Activated CD4-positive, alpha-beta T cell treated with anti-CD3 and anti-CD28 coated beads, Interleukin-2, amount 50 U/mL, for 24 hours (primary cell): ENCODE data around the gene ANGPTL7.
"Not testable (repeated sequence)": the region's sequence is repeated elsewhere in the genome, so short reads cannot be mapped to it uniquely, and the experiment has no call there.

Source experiments
- DNase-seq, 2 donors: peaks; one replicate each; pipeline ENCODE4 v3.0.0-alpha.2; 2020; ENCODE audit warnings: low read depth in 1 of 2, low spot score in 1 of 2

ANGPTL7 gene, protein sequence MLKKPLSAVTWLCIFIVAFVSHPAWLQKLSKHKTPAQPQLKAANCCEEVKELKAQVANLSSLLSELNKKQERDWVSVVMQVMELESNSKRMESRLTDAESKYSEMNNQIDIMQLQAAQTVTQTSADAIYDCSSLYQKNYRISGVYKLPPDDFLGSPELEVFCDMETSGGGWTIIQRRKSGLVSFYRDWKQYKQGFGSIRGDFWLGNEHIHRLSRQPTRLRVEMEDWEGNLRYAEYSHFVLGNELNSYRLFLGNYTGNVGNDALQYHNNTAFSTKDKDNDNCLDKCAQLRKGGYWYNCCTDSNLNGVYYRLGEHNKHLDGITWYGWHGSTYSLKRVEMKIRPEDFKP

DNA sequence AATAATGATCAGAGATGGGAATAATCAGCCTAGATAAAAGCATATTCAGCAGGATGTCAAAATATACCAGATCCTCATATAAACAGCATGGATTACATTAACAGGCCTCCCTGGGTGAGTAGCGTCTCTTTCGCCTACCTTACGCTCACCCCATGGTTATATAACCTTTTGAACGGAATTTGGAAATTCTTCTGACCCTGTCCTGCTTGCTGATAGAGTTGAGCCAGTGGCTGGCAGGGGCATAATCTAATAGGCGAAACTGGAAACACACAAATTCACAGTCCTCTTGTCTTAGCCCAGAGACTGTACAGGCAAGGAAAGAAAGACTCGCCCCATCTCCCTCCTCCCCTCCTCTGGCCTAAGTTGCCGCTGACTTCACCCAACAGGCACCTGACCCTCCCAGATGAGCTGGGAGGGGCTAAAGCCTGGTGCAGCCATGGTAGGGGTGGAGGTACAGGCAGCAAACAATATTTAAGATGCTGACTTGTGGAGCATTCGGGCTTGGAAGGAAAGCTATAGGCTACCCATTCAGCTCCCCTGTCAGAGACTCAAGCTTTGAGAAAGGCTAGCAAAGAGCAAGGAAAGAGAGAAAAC lies at the start of gene ANGPTL7:
ANGPTL7 (plus strand) TSS at position 498 of the 594 bp plus-strand sequence. CDS start 225 bp downstream, outside the sequence.
- DNase-seq, result no peak

DNA sequence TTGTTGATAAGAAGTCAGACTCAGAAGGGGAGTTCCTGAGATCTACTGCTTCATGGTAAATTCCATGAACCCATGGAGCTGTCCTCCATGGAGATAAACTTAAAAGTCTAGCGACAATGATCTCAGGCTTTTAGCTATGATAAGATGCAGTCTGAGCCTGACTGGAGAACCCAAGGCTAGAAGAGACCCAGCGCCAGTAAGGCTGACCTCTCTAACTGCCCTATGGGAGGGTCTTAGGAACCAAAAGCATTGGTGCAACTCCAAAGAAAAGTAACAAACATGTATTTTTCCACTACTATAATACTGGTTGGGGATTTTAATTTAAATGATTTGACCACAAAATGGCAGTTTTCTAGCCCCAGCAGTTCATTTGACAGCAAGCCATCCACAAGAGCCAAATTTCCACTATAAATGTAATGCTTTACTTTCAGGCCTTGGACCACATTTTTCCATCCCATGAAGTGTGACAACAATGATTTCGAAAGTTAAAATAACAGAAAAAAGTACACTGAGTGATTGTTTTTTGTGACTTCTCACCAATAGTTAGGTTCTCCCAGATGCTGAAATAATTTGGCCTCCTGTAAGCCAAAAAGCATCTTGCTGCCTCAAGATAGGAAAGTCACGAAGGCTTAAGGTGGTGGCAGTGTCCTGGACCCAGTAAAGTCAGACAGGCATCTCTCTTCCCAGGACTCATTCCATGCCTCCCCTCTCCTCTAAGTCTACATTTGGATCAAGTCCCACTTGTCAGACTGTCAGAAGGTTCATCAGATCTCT lies 46.4 kb upstream of the ANGPTL7 start:
- no peak for DNase-seq

DNA sequence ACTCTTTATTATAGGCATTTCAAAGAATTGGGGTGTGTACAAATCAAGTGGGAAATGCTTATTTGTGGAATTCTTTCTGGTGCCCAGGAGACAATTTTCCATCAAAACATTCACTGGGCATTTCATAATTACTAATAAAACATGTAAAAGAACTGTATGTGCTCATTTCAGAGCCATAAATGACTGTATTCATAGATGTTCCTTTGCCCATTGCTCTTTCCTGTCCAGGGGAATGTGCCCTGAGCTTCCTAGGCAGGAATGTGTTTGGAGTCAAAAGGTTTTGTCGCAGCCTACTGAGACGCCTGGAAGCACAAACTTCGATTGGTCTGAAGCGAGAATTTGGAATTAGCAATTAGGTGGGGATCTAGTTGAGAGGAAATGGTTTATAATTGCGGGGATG lies 45.8 kb upstream of the ANGPTL7 start:
- no peak for DNase-seq

DNA sequence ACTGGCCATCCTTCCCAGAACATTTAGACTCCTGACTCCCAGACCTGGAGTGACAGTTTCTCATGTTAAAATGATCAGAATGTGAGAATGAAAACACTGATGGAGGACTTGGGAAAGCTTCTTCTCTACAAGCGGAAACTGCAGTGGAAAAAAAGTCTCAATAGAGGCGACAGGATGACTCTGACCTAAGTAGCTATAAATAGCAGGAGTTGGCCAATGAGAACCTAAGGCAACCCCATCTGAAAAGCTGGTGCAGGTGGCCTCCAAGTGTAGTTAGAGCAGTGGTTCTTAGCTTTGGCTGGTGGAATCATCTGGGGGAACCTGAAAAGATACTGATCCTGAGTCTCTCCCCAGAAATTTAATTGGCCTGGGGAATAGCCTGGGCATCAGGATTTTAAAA lies 45.2 kb upstream of the ANGPTL7 start:
- DNase-seq, result no peak

DNA sequence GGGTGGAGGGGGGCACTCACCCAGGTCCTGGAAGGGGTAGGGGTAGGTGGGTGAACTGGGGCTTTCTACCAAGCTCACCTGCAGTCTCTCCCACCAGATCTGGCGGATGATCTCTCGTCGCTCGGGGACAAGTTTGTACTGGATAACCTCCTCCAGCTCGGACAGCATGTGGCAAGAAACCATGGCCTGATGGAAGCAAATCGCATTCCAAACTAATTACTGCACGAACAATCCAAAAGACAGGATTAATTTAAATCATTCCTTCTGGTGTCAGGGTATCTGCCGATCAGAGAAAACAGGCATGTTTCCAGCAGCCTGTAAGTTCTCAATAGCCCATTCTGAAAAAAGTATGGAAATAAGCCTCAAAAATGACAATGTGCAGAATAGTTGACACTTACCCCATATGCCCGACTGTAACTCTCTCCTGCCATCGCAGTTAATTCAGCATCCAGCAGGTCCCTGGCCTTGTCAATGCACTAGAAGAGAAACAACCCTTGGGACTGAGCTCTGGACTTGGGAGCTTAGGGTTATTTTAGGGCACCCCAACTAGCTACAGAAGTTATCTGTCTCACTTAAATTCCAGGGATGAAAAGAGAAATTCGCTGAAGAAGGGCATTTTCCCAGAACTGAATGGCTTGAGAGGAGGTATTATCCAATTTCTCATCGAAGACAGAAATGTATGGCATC lies 44.4 kb upstream of the ANGPTL7 start:
- DNase-seq, result no peak

DNA sequence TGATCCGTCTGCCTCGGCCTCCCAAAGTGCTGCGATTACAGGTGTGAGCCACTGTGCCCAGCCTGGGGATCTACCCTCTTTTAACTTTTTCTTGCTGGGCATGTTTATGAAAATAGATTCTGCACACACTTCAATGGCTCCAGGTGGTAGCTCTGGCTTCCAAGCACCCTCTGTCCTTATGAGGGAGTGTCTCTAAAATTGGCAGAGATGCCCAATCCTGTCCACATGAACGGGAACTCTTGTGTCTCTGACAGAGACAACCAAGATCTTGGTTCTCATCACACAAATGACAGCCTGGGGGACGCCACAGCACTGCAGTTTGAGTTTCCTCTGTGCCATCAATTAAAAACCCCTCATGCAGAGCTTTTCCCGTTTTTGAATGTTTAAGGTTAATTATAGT lies 43.4 kb upstream of the ANGPTL7 start:
- DNase-seq, result no peak

DNA sequence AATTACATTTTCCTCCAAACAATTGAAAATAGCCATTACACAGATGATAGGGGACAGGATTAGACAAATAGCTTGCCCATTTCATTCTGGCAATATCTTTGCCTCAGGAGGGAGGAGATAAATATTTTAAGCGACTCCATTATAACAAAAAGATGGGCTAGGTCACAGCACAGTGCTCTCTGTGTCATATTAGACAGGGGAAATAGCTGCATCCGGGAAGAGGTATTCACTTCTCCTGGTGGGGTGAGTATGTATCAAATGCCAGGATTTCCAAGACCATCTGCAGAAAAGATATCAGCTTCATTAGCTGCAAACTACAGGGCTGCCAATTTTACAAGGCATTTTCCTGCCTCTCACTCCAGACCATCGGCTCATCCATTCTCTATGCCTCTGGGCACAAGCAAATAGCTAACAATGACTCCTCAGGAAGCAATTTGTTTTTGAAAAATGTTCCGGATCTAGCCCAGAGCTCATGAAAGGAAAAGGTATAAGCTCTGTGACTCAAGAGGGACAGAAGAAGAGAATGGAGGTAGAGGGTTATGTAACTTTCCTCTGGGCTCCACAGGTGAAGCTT lies 41.9 kb upstream of the ANGPTL7 start:
- no peak for DNase-seq

DNA sequence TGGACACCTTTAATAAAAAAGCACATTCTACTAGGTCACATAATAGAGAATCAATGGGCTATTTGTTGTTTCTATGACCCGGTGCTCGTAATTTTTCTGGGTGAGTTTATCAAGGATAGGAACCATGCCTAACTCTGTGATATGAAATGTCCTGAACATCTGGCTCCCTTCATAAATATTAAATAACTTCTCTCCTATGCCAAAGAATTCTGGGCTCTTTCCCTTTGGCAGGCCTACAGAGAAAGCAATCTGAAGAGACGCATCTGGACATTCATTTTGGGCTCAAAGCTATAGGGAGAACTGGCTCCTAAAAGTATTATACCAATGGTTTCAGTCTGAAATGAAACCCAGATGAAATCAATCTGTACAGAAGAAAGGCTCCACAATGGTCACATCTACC lies 38.8 kb upstream of the ANGPTL7 start:
- no peak for DNase-seq

DNA sequence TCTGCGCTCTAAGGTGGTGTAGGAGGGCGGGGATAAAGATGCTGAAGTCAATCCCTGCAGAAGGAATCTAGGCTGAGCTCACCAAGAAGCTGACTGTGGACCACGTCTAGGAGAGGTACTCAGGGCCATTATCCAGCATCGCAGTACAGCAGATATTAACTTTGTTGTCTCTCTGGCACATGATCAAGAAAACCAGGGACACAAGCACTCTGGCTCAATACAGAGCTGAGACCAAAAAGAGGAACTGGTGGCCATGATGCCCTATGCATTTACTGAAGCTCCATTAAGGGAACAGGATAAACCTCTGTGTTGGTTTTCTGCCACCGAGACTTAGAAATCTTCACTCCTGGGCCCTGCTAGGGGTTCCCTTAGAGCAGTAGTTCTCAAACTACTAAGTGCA lies 38.0 kb upstream of the ANGPTL7 start:
- DNase-seq, result no peak

DNA sequence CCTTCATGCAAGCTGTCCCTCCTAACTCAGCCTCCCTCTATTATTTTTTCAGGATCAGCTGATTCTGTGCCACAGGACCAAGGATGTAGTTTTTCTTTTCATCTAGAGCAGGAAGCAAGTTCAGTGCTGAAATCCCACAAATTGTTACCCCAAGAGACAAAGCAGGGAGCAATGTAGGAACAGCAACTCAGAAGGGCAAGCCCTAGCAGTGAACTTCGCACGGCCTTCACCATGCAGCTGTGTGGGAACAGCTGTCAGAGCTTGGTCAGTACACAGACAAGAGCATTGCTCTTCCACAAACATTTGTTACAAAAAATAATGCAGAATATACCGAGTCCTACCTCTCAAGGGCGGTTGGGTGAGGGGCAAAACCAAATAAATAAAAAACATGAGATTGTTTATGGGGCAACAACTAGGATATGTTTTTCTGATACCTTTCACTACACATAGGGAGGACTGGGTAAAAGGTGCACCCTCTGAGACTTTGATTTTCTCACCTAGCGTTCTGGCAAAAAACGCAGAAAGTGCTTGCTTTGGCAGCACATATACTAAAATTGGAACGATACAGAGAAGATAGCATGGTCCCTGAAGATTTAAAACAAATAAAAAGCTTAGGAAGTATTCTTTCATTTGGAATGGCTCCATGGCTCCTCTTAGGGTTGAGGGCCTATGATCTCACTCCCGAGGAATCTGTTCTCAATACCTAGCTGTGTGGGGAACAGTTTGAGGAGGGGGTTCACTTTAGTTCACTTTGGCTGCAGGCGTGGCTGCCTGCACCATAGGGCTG lies 37.1 kb upstream of the ANGPTL7 start:
- no peak for DNase-seq

DNA sequence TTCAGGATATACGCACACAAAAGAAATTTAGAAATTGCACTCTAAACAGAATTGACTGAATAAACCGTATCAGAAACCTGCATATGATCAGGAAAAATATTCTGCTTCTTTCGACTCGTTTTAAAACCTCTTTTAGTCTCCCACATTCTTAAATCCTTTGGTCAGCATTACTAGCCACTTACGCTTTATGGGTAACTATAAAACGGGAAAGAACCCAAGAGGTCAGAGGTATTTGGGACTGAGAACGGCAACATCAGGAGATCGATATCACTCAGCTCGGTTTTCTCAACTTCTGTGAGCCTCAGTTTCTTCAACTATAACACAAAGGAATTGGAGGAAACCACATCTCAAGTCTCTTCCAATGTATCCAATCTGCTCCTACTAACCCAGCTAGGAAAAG lies 36.4 kb upstream of the ANGPTL7 start:
- DNase-seq, result no peak

DNA sequence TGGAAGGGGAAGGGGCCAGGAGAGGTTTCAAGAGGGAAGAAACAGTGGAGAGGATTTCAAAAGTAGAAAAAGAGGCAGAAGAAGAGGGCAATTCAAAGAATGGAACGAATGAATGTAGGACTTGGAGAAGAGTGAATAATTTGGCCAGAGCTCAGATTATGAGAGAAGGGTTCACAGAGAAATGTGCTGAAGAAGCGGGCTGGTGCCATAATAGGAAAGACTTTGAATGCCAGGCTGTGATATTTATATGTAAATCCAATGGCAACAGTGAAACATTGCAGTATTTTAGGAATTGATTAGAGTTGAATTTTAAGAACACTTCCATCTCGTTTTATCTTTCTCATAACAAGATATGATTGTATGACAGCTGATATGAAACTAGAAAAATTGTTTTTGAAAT lies 36.0 kb upstream of the ANGPTL7 start:
- no peak for DNase-seq

DNA sequence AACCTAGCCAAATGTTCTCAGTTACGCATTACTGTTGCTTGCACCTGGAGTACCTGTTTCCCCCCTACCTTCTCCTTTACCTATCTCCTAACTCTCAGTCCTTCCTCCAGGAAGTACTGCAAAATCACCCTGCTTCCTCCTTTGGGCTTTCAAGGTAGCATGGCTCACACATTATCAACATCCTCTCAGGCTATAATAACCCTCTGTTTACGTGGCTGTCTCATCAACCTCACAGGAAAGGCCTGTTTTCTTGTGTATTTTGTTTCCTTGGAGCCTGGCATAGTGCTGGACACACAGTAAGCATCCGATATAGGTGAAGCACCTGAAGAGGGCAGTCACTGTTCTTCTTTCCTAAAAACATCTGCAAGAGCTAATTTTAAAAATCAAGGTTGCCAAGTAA lies 32.7 kb upstream of the ANGPTL7 start:
- DNase-seq, result no peak

DNA sequence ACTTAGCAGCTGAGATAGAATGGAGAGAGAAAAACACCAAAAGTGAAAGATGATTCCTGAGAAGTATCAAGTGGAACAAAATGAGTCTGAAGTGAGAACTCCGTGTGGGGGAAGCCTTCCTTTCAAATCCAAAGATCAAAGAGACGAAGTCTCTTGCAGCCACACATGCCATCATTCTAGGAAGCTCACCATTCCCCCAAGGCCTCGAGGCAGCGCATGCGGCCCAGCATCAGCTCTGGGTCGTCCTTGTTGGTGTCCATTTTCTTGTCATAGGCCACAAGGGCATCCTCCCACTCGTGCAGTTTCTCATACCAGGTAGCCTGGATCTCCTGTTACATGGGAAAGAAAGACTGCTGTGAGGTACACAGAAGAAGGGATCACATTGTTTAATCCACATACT lies 32.2 kb upstream of the ANGPTL7 start:
- no peak for DNase-seq

DNA sequence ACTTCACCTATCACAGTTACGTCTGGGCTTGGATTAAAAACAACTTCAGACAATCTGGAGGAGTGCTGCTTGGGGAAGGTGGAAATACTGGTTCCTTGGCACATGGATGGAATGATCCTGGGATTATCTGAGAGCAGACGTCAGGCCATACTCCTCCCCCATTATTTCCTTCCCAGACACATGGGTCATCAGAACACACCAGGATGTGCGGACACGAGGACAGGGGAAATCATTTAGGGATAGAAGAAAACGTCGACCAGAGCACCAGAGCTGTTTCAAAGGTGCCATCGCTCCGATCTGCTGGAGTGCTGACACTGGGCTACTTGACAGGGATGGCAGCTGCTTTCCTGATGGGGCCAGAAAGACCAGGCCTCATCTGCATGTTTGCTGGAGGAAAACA lies 31.8 kb upstream of the ANGPTL7 start:
- no peak for DNase-seq

DNA sequence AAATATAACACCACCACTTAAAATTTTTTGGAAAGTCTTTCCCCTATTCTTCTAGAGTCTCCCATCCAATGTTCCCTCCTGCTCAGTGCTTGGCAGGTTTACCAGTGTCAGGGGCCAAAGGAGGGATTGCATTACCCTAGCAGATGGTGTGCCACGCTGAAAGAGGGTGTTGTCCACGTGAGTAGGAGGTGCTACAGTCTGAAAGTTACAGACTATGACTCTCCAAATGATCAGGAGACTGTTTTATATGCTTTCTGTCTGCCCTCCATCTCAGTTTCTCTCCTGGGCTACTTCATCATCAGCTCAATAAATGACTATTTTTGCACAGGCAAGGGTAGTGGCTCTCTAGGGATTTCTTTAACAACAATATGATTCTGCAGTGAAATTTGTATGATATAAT lies 31.3 kb upstream of the ANGPTL7 start:
- DNase-seq, result no peak

DNA sequence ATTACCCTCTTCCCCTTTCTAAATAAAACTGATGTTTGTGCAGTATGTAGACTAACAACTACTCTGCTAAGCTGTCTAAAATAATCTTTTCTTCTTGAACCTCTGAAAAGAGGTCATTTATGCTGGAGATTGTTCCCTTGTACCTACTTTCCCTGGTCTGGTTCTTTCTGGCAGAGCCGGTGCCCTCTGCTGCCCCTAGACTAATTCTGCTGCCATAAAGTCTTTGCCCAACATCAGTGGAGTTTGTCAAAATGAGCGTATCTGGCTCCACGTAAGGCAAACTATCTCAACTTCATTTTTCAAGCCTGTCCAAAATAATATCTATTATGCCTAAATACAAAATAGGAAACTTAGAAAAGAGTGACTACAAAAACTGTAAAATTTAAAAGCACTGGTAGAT lies 30.9 kb upstream of the ANGPTL7 start:
- DNase-seq, result no peak

DNA sequence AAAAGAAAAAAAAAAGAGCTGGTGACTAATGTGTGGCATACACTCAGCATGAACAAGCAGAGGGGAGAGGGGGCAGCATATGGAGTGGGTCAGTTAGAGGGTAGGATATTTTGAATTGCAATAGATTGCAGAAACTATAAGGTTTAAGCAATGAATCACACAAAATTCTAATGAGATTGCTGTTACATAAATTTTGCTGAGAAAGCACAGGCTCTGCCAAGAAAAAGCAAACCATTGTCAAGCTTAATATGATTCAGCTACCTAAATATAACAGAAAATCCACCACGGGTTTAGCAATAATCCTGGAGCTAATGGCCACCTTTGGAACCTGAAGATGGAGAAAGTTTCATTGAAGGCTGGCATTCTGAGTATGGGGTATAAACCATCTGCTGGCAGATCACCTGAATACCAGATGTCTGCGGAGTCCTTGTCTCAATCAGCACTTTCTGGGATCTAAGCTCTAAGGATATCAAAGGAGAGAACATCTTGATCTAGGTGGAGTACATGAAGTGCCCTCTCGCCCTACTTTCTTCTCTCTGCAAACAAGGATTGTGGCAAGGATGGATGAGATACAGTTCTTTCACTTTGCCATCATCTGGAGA lies 30.3 kb upstream of the ANGPTL7 start:
- DNase-seq, result no peak

DNA sequence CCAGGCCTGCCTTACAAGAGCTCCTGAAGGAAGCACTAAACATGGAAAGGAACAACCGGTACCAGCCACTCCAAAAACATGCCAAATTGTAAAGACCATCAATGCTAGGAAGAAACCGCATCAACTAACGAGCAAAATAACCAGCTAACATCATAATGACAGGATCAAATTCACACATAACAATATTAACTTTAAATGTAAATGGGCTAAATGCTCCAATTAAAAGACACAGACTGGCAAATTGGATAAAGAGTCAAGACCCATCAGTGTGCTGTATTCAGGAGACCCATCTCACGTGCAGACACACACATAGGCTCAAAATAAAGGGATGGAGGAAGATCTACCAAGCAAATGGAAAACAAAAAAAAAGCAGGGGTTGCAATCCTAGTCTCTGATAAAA lies 26.4 kb upstream of the ANGPTL7 start:
- DNase-seq, result not testable (repeated sequence)

DNA sequence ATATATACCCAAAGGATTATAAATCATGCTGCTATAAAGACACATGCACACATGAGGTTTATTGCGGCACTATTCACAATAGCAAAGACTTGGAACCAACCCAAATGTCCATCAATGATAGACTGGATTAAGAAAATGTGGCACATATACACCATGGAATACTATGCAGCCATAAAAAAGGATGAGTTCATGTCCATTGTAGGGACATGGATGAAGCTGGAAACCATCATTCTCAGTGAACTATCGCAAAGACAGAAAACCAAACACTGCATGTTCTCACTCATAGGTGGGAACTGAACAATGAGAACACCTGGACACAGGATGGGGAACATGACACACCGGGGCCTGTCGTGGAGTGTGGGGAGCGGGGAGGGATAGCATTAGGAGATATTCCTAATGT lies 22.4 kb upstream of the ANGPTL7 start:
- not testable (repeated sequence) for DNase-seq
